HepG2 (cell line): ENCODE measurements around the gene SEZ6. TPM values are rescaled to one million over a fixed set of nuclear protein-coding genes. Genes with fewer than 3 reads are reported as not detected.

Experiments used
- CC2D1A ChIP-seq: sonication (generic); formaldehyde crosslinking; IDR thresholded peaks from 2 replicates; pipeline ENCODE4 v1.8.1; 2023; ENCODE audit warnings: mild to moderate bottlenecking, missing genetic modification reagents
- FOXA3 ChIP-seq: IDR thresholded peaks from 2 replicates; pipeline ENCODE4 v1.6.1; 2016; ENCODE audit warnings: missing genetic modification reagents, missing compliant biosample characterization
- HES4 ChIP-seq: sonication (generic); formaldehyde crosslinking; IDR thresholded peaks from 2 replicates; pipeline ENCODE4 v1.9.0; 2021; ENCODE audit warnings: mild to moderate bottlenecking, missing genetic modification reagents, borderline replicate concordance
- HNF1B ChIP-seq: sonication (generic); formaldehyde crosslinking; IDR thresholded peaks from 2 replicates; pipeline ENCODE4 v1.5.1; 2020; ENCODE audit warnings: mild to moderate bottlenecking, moderate library complexity, missing genetic modification reagents
- HNRNPUL1 ChIP-seq: fragments of 200-400 bp; formaldehyde crosslinking; IDR thresholded peaks from 2 replicates; pipeline ENCODE4 v1.6.1; 2017; ENCODE audit warnings: low read depth, mild to moderate bottlenecking, low read length, moderate library complexity
- KLF13 ChIP-seq: sonication (generic); formaldehyde crosslinking; IDR thresholded peaks from 2 replicates; pipeline ENCODE4 v1.4.0; 2020; ENCODE audit warnings: mild to moderate bottlenecking, missing genetic modification reagents
- PHF21A ChIP-seq: sonication (generic); formaldehyde crosslinking; IDR thresholded peaks from 2 replicates; pipeline ENCODE4 v1.5.0; 2020; ENCODE audit warnings: mild to moderate bottlenecking, missing genetic modification reagents
- SNAPC5 ChIP-seq: sonication (generic); formaldehyde crosslinking; IDR thresholded peaks from 2 replicates; pipeline ENCODE4 v1.8.1; 2023; ENCODE audit warnings: mild to moderate bottlenecking, missing genetic modification reagents, borderline replicate concordance
- SP4 ChIP-seq: sonication (generic); formaldehyde crosslinking; IDR thresholded peaks from 2 replicates; pipeline ENCODE4 v1.8.1; 2023; ENCODE audit warnings: mild to moderate bottlenecking, missing genetic modification reagents
- TOPORS ChIP-seq: sonication (generic); formaldehyde crosslinking; IDR thresholded peaks from 2 replicates; pipeline ENCODE4 v1.8.0; 2023; ENCODE audit warnings: mild to moderate bottlenecking, missing genetic modification reagents
- WIZ ChIP-seq: sonication (generic); formaldehyde crosslinking; IDR thresholded peaks from 2 replicates; pipeline ENCODE4 v1.5.1; 2020; ENCODE audit warnings: mild to moderate bottlenecking, missing genetic modification reagents
- ZBTB7B ChIP-seq: sonication (generic); formaldehyde crosslinking; IDR thresholded peaks from 2 replicates; pipeline ENCODE4 v1.4.0; 2020; ENCODE audit warnings: missing genetic modification reagents
- ZFAT ChIP-seq: sonication (generic); formaldehyde crosslinking; conservative IDR thresholded peaks from 2 replicates; pipeline ENCODE4 v1.8.1; 2023; ENCODE audit warnings: missing genetic modification reagents, inconsistent platforms
- ZFY ChIP-seq: sonication (generic); formaldehyde crosslinking; IDR thresholded peaks from 2 replicates; pipeline ENCODE4 v1.4.0; 2020; ENCODE audit warnings: missing genetic modification reagents
- ZNF205 ChIP-seq: IDR thresholded peaks from 2 replicates; pipeline ENCODE4 v1.6.1; 2018; ENCODE audit warnings: missing biosample characterization, missing genetic modification reagents
- ZNF235 ChIP-seq: sonication (generic); formaldehyde crosslinking; IDR thresholded peaks from 2 replicates; pipeline ENCODE4 v1.8.1; 2023; ENCODE audit warnings: mild to moderate bottlenecking, missing genetic modification reagents, borderline replicate concordance
- ZNF772 ChIP-seq: sonication (generic); formaldehyde crosslinking; IDR thresholded peaks from 2 replicates; pipeline ENCODE4 v1.5.0; 2020; ENCODE audit warnings: mild to moderate bottlenecking, missing genetic modification reagents
- ZNF782 ChIP-seq: sonication (generic); formaldehyde crosslinking; IDR thresholded peaks from 2 replicates; pipeline ENCODE4 v1.4.0; 2020; ENCODE audit warnings: missing genetic modification reagents, mild to moderate bottlenecking, borderline replicate concordance
- ZNF879 ChIP-seq: sonication (generic); formaldehyde crosslinking; IDR thresholded peaks from 2 replicates; pipeline ENCODE4 v1.8.1; 2023; ENCODE audit warnings: missing genetic modification reagents
- polyA plus RNA-seq, 8 experiments: library from polyadenylated mRNA; depleted of rRNA in 3 of 8; stranded (reverse) in 7 of 8; unstranded in 1 of 8; fragments of >200 nt; fragmentation: Illumina TruSeq in 4 of 8; extraction: Trizol in 4 of 8; gene quantifications; 2 replicates each; pipeline versions ENCODE4 v1.2.1 to v1.2.3, GENCODE V29; 2011 to 2016; ENCODE audit warnings: low read depth in 4 of 8, missing spikeins in 1 of 8, mixed read lengths in 1 of 8; ENCODE audit not compliant: insufficient read depth in 1 of 8
- total RNA-seq, 5 experiments: library from RNA; depleted of rRNA; stranded (reverse); fragments of >200 nt; fragmentation: Illumina TruSeq; extraction: Trizol; gene quantifications; 2 replicates each; pipeline ENCODE4 v1.2.3, GENCODE V29; 2016; ENCODE audit warnings: low read depth in 1 of 5
- TF ChIP-seq, protein P1 (sequence below): sonication (generic); formaldehyde crosslinking; IDR thresholded peaks from 2 replicates; pipeline ENCODE4 v1.4.0; 2020; ENCODE audit warnings: missing genetic modification reagents
- TF ChIP-seq, protein P2 (sequence below): sonication (generic); formaldehyde crosslinking; IDR thresholded peaks from 2 replicates; pipeline ENCODE4 v1.4.0; 2020; ENCODE audit warnings: missing genetic modification reagents, borderline replicate concordance

Gene SEZ6
- total and polyA plus RNA-seq, 2 of the 13 experiments (the other 11 are each of a cell fraction or from before 2014, with no cell fraction given), result not detected

GRCh38 chr17:29042679-29043538 lies 37.1 kb upstream of the SEZ6 start, which contains the start of gene PIPOX (continued):
- TF ChIP-seq, protein P1, sequence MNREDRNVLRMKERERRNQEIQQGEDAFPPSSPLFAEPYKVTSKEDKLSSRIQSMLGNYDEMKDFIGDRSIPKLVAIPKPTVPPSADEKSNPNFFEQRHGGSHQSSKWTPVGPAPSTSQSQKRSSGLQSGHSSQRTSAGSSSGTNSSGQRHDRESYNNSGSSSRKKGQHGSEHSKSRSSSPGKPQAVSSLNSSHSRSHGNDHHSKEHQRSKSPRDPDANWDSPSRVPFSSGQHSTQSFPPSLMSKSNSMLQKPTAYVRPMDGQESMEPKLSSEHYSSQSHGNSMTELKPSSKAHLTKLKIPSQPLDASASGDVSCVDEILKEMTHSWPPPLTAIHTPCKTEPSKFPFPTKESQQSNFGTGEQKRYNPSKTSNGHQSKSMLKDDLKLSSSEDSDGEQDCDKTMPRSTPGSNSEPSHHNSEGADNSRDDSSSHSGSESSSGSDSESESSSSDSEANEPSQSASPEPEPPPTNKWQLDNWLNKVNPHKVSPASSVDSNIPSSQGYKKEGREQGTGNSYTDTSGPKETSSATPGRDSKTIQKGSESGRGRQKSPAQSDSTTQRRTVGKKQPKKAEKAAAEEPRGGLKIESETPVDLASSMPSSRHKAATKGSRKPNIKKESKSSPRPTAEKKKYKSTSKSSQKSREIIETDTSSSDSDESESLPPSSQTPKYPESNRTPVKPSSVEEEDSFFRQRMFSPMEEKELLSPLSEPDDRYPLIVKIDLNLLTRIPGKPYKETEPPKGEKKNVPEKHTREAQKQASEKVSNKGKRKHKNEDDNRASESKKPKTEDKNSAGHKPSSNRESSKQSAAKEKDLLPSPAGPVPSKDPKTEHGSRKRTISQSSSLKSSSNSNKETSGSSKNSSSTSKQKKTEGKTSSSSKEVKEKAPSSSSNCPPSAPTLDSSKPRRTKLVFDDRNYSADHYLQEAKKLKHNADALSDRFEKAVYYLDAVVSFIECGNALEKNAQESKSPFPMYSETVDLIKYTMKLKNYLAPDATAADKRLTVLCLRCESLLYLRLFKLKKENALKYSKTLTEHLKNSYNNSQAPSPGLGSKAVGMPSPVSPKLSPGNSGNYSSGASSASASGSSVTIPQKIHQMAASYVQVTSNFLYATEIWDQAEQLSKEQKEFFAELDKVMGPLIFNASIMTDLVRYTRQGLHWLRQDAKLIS (CRISPR knock-in tag), result peak; percentile 61; the same call in 1 of the 2 replicates
- TF ChIP-seq ZNF879, result no peak
- peak; percentile 40; the same call in 1 of the 2 replicates for TF ChIP-seq SP4
- peak; percentile 64 for TF ChIP-seq ZFY (CRISPR knock-in tag)
- peak; percentile 52; the same call in 1 of the 2 replicates for TF ChIP-seq FOXA3 (CRISPR knock-in tag)
- TF ChIP-seq, protein P2, sequence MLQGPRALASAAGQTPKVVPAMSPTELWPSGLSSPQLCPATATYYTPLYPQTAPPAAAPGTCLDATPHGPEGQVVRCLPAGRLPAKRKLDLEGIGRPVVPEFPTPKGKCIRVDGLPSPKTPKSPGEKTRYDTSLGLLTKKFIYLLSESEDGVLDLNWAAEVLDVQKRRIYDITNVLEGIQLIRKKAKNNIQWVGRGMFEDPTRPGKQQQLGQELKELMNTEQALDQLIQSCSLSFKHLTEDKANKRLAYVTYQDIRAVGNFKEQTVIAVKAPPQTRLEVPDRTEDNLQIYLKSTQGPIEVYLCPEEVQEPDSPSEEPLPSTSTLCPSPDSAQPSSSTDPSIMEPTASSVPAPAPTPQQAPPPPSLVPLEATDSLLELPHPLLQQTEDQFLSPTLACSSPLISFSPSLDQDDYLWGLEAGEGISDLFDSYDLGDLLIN, result 0 out of 2 replicates have a peak, but pooled peaks have one; percentile 53
- no peak for TF ChIP-seq KLF13 (CRISPR knock-in tag)
- TF ChIP-seq HNRNPUL1, result no peak
- 0 out of 2 replicates have a peak, but pooled peaks have one; percentile 34 for TF ChIP-seq SNAPC5 (CRISPR knock-in tag)
- no peak for TF ChIP-seq ZNF235 (CRISPR knock-in tag)
- peak; percentile 22; the same call in 1 of the 2 replicates for TF ChIP-seq WIZ (CRISPR knock-in tag)
- peak; percentile 91 for TF ChIP-seq ZNF205 (CRISPR knock-in tag)
- TF ChIP-seq ZFAT (CRISPR knock-in tag), result no peak
- TF ChIP-seq ZBTB7B (CRISPR knock-in tag), result peak; percentile 68
- peak; percentile 86 for TF ChIP-seq PHF21A (CRISPR knock-in tag)
- TF ChIP-seq ZNF772 (CRISPR knock-in tag), result peak; percentile 91
- 0 out of 2 replicates have a peak, but pooled peaks have one; percentile 25 for TF ChIP-seq ZNF782 (CRISPR knock-in tag)
- TF ChIP-seq HNF1B (CRISPR knock-in tag), result peak; percentile 38; the same call in 1 of the 2 replicates
- TF ChIP-seq CC2D1A (CRISPR knock-in tag), result no peak
- TF ChIP-seq HES4 (CRISPR knock-in tag), result no peak
- 0 out of 2 replicates have a peak, but pooled peaks have one; percentile 28 for TF ChIP-seq TOPORS (CRISPR knock-in tag)
